Measurements from ENCODE around the gene GLIPR2. TPM values are rescaled to one million over a fixed set of nuclear protein-coding genes. Genes with fewer than 3 reads are reported as not detected.
"Not testable (repeated sequence)": the region's sequence is repeated elsewhere in the genome, so short reads cannot be mapped to it uniquely, and the experiment has no call there.

The GLIPR2 gene
- total RNA-seq, 2 experiments from 2014 or later: 5.3 to 6.6 TPM

- not testable (repeated sequence) for H3K4me3 Mint-ChIP-seq, H3K9me3 Mint-ChIP-seq, H3K36me3 Mint-ChIP-seq, DNase-seq, H3K27me3 Mint-ChIP-seq, H3K27ac Mint-ChIP-seq, H3K4me1 Mint-ChIP-seq
These were observed 38.7 kb downstream of the GLIPR2 start for GRCh38 chr9:36175209-36175608.

- not testable (repeated sequence) for H3K9me3 Mint-ChIP-seq, H3K27ac Mint-ChIP-seq, H3K36me3 Mint-ChIP-seq, H3K4me3 Mint-ChIP-seq, H3K4me1 Mint-ChIP-seq, H3K27me3 Mint-ChIP-seq, DNase-seq
These were observed 40.0 kb downstream of the GLIPR2 start for GRCh38 chr9:36176496-36176895.

GRCh38 chr9:36177571-36177970, 41.0 kb downstream of the GLIPR2 start:
- Mint-ChIP-seq H3K27ac (no peak overlapping the region), H3K4me3 (no peak overlapping the region), H3K9me3 (peaks cover 1% of the 10 kb centered on the region)

GRCh38 chr9:36180243-36180642, 43.7 kb downstream of the GLIPR2 start:
- H3K4me1 Mint-ChIP-seq, H3K36me3 Mint-ChIP-seq, H3K9me3 Mint-ChIP-seq, DNase-seq, H3K4me3 Mint-ChIP-seq, H3K27ac Mint-ChIP-seq, H3K27me3 Mint-ChIP-seq: not testable (repeated sequence)

More at GRCh38 chr9:36177571-36177970, 41.0 kb downstream of the GLIPR2 start:
- peaks cover 2% of the 10 kb centered on the region for H3K36me3 Mint-ChIP-seq
- DNase-seq: no peak
- H3K4me1 Mint-ChIP-seq: peaks cover 2% of the 10 kb centered on the region
- H3K27me3 Mint-ChIP-seq: no peaks in the 10 kb centered on the region

GRCh38 chr9:36187414-36187813, 50.9 kb downstream of the GLIPR2 start:
- H3K36me3 Mint-ChIP-seq: peaks cover 9% of the 10 kb centered on the region
- no peak overlapping the region for H3K27ac Mint-ChIP-seq
- no peak for DNase-seq
- peaks cover 3% of the 10 kb centered on the region for H3K27me3 Mint-ChIP-seq
- H3K4me1 Mint-ChIP-seq: peaks cover 13% of the 10 kb centered on the region
- no peak overlapping the region for H3K4me3 Mint-ChIP-seq
- H3K9me3 Mint-ChIP-seq: no peaks in the 10 kb centered on the region

- Mint-ChIP-seq H3K4me1 (peaks cover 21% of the 10 kb centered on the region), H3K4me3 (no peak overlapping the region), H3K27ac (no peak overlapping the region), H3K27me3 (peaks cover 3% of the 10 kb centered on the region), H3K9me3 (no peaks in the 10 kb centered on the region), H3K36me3 (peaks cover 14% of the 10 kb centered on the region)
- DNase-seq: no peak
These were observed 51.7 kb downstream of the GLIPR2 start for GRCh38 chr9:36188212-36188611.

- DNase-seq: no peak
- Mint-ChIP-seq H3K4me3 (peak overlapping the region; percentile 98), H3K4me1 (peaks cover 37% of the 10 kb centered on the region), H3K27ac (peak overlapping the region; percentile 47), H3K9me3 (no peaks in the 10 kb centered on the region), H3K27me3 (peaks cover 3% of the 10 kb centered on the region), H3K36me3 (peaks cover 27% of the 10 kb centered on the region)
These were observed 53.4 kb downstream of the GLIPR2 start for GRCh38 chr9:36189976-36190375.

- H3K9me3 Mint-ChIP-seq: no peaks in the 10 kb centered on the region
- peak within 1 kb of the TSS; percentile 98 for H3K4me3 Mint-ChIP-seq
- peaks cover 34% of the 10 kb centered on the region for H3K36me3 Mint-ChIP-seq
- H3K4me1 Mint-ChIP-seq: peaks cover 41% of the 10 kb centered on the region
- peaks cover 3% of the 10 kb centered on the region for H3K27me3 Mint-ChIP-seq
- DNase-seq: peak; percentile 94
- H3K27ac Mint-ChIP-seq: peak within 1 kb of the TSS; percentile 86
These were observed 54.1 kb downstream of the GLIPR2 start, which contains the start of gene CLTA for GRCh38 chr9:36190388-36191289. Gene CLTA (plus strand): TSS chr9:36190921. CDS start chr9:36191057, 136 bp downstream.

- DNase-seq: peak; percentile 35
- no peaks in the 10 kb centered on the region for H3K9me3 Mint-ChIP-seq
- peaks cover 3% of the 10 kb centered on the region for H3K27me3 Mint-ChIP-seq
- peaks cover 41% of the 10 kb centered on the region for H3K4me1 Mint-ChIP-seq
- H3K4me3 Mint-ChIP-seq: peak overlapping the region; percentile 98
- peaks cover 34% of the 10 kb centered on the region for H3K36me3 Mint-ChIP-seq
- peak overlapping the region; percentile 86 for H3K27ac Mint-ChIP-seq
These were observed 54.7 kb downstream of the GLIPR2 start for GRCh38 chr9:36191290-36191645.

GRCh38 chr9:36191686-36192085, 55.2 kb downstream of the GLIPR2 start:
- H3K27me3 Mint-ChIP-seq: peaks cover 3% of the 10 kb centered on the region
- H3K4me3 Mint-ChIP-seq: peak overlapping the region; percentile 98

GRCh38 chr9:36192196-36192595, 55.7 kb downstream of the GLIPR2 start:
- peak overlapping the region; percentile 98 for H3K4me3 Mint-ChIP-seq
- H3K27me3 Mint-ChIP-seq: peaks cover 3% of the 10 kb centered on the region
- H3K36me3 Mint-ChIP-seq: peaks cover 34% of the 10 kb centered on the region
- peaks cover 41% of the 10 kb centered on the region for H3K4me1 Mint-ChIP-seq
- H3K9me3 Mint-ChIP-seq: no peaks in the 10 kb centered on the region
- DNase-seq: no peak
- peak overlapping the region; percentile 86 for H3K27ac Mint-ChIP-seq

More at GRCh38 chr9:36191686-36192085, 55.2 kb downstream of the GLIPR2 start:
- DNase-seq: no peak
- Mint-ChIP-seq H3K27ac (peak overlapping the region; percentile 86), H3K36me3 (peaks cover 34% of the 10 kb centered on the region), H3K4me1 (peaks cover 41% of the 10 kb centered on the region), H3K9me3 (no peaks in the 10 kb centered on the region)

- H3K4me3 Mint-ChIP-seq: peak overlapping the region; percentile 98
- peaks cover 42% of the 10 kb centered on the region for H3K4me1 Mint-ChIP-seq
- DNase-seq: no peak
- peaks cover 3% of the 10 kb centered on the region for H3K27me3 Mint-ChIP-seq
- H3K36me3 Mint-ChIP-seq: peaks cover 34% of the 10 kb centered on the region
- H3K9me3 Mint-ChIP-seq: no peaks in the 10 kb centered on the region
- H3K27ac Mint-ChIP-seq: no peak overlapping the region
These were observed 56.5 kb downstream of the GLIPR2 start for GRCh38 chr9:36193023-36193422.

GRCh38 chr9:36194326-36195000, 57.9 kb downstream of the GLIPR2 start:
- H3K4me3 Mint-ChIP-seq: no peak overlapping the region
- H3K27ac Mint-ChIP-seq: no peak overlapping the region
- H3K9me3 Mint-ChIP-seq: no peaks in the 10 kb centered on the region

GRCh38 chr9:36204906-36205547, 68.5 kb downstream of the GLIPR2 start:
- Mint-ChIP-seq H3K27me3 (no peaks in the 10 kb centered on the region), H3K36me3 (peaks cover 36% of the 10 kb centered on the region), H3K4me1 (peaks cover 39% of the 10 kb centered on the region), H3K4me3 (no peak overlapping the region), H3K9me3 (no peaks in the 10 kb centered on the region), H3K27ac (no peak overlapping the region)
- no peak for DNase-seq

More at GRCh38 chr9:36194326-36195000, 57.9 kb downstream of the GLIPR2 start:
- Mint-ChIP-seq H3K36me3 (peaks cover 35% of the 10 kb centered on the region), H3K27me3 (no peaks in the 10 kb centered on the region), H3K4me1 (peaks cover 42% of the 10 kb centered on the region)
- DNase-seq: no peak

- peaks cover 45% of the 10 kb centered on the region for H3K4me1 Mint-ChIP-seq
- no peaks in the 10 kb centered on the region for H3K27me3 Mint-ChIP-seq
- peak overlapping the region; percentile 63 for H3K27ac Mint-ChIP-seq
- H3K9me3 Mint-ChIP-seq: no peaks in the 10 kb centered on the region
- H3K4me3 Mint-ChIP-seq: no peak overlapping the region
- DNase-seq: no peak
- peaks cover 43% of the 10 kb centered on the region for H3K36me3 Mint-ChIP-seq
These were observed 70.5 kb downstream of the GLIPR2 start for GRCh38 chr9:36207016-36207415.

Measured in activated naive CD8-positive, alpha-beta T cell treated with anti-CD3 and anti-CD28 coated beads for 36 hours (primary cell).